Effector memory CD4-positive, alpha-beta T cell (primary cell): ENCODE results near the gene ZNF646.
A peak's percentile ranks its signal among the peaks of the same experiment; 100 is the strongest.

Experiments
- DNase-seq, 3 donors: peaks; one replicate each; pipeline ENCODE4 v3.0.0-alpha.2; 2020
- H3K27ac ChIP-seq: 2 replicates; pipeline ENCODE4 v1.7.0; 2013; ENCODE audit warnings: mild to moderate bottlenecking, low read length, moderate library complexity; ENCODE audit not compliant: insufficient read depth, poor library complexity, severe bottlenecking
- H3K27me3 ChIP-seq: replicated peaks from 2 replicates; pipeline ENCODE4 v1.7.0; 2013; ENCODE audit warnings: mild to moderate bottlenecking, low read length; ENCODE audit not compliant: insufficient read depth, control insufficient read depth, poor library complexity, severe bottlenecking
- H3K36me3 ChIP-seq: 2 replicates; pipeline ENCODE4 v1.7.0; 2013; ENCODE audit warnings: mild to moderate bottlenecking, low read length, moderate library complexity; ENCODE audit not compliant: control insufficient read depth, insufficient read depth
- H3K4me1 ChIP-seq: 2 replicates; pipeline ENCODE4 v1.7.0; 2013; ENCODE audit warnings: low read length, mild to moderate bottlenecking; ENCODE audit not compliant: control insufficient read depth, insufficient read depth, poor library complexity, severe bottlenecking
- H3K4me3 ChIP-seq: 2 replicates; pipeline ENCODE4 v1.7.0; 2013; ENCODE audit warnings: low read length, low read depth, mild to moderate bottlenecking; ENCODE audit not compliant: insufficient read depth, poor library complexity, severe bottlenecking
- H3K9me3 ChIP-seq: 2 replicates; pipeline ENCODE4 v1.7.0; 2013; ENCODE audit warnings: mild to moderate bottlenecking, low read length, moderate library complexity; ENCODE audit not compliant: control insufficient read depth

The ZNF646 gene

GRCh38 chr16:31043352-31043751 lies 30.9 kb upstream of the ZNF646 start:
- no peak overlapping the region for H3K27ac ChIP-seq
- H3K4me3 ChIP-seq, result no peak overlapping the region
- DNase-seq, result no peak
- no peaks in the 10 kb centered on the region for H3K27me3 ChIP-seq
- H3K4me1 ChIP-seq, result no peaks in the 10 kb centered on the region
- peaks cover 31% of the 10 kb centered on the region for H3K36me3 ChIP-seq
- no peaks in the 10 kb centered on the region for H3K9me3 ChIP-seq

GRCh38 chr16:31043898-31044481 lies 30.2 kb upstream of the ZNF646 start:
- no peak overlapping the region for H3K4me3 ChIP-seq
- no peaks in the 10 kb centered on the region for H3K4me1 ChIP-seq
- peaks cover 24% of the 10 kb centered on the region for H3K36me3 ChIP-seq
- no peak for DNase-seq
- no peaks in the 10 kb centered on the region for H3K27me3 ChIP-seq
- no peak overlapping the region for H3K27ac ChIP-seq
- no peaks in the 10 kb centered on the region for H3K9me3 ChIP-seq

- no peaks in the 10 kb centered on the region for H3K36me3 ChIP-seq
- no peak for DNase-seq
- no peak overlapping the region for H3K27ac ChIP-seq
These were observed 23.8 kb upstream of the ZNF646 start for GRCh38 chr16:31050280-31051030.

GRCh38 chr16:31052114-31052513 lies 22.1 kb upstream of the ZNF646 start:
- Histone ChIP-seq H3K27ac (no peak overlapping the region), H3K4me1 (no peaks in the 10 kb centered on the region), H3K36me3 (no peaks in the 10 kb centered on the region), H3K4me3 (no peak overlapping the region), H3K27me3 (no peaks in the 10 kb centered on the region), H3K9me3 (no peaks in the 10 kb centered on the region)
- no peak for DNase-seq

More at GRCh38 chr16:31050280-31051030, 23.8 kb upstream of the ZNF646 start:
- H3K27me3 ChIP-seq, result no peaks in the 10 kb centered on the region
- no peak overlapping the region for H3K4me3 ChIP-seq
- H3K9me3 ChIP-seq, result no peaks in the 10 kb centered on the region
- H3K4me1 ChIP-seq, result no peaks in the 10 kb centered on the region

- H3K9me3 ChIP-seq, result no peaks in the 10 kb centered on the region
- no peak overlapping the region for H3K27ac ChIP-seq
- H3K4me3 ChIP-seq, result no peak overlapping the region
- DNase-seq, result no peak
- H3K4me1 ChIP-seq, result no peaks in the 10 kb centered on the region
- H3K36me3 ChIP-seq, result peaks cover under 1% of the 10 kb centered on the region
- H3K27me3 ChIP-seq, result no peaks in the 10 kb centered on the region
These were observed 18.6 kb upstream of the ZNF646 start for GRCh38 chr16:31055613-31056012.

- H3K36me3 ChIP-seq, result peaks cover 14% of the 10 kb centered on the region
- H3K9me3 ChIP-seq, result no peaks in the 10 kb centered on the region
- no peak for DNase-seq
- H3K4me3 ChIP-seq, result no peak overlapping the region
- no peak overlapping the region for H3K27ac ChIP-seq
- H3K4me1 ChIP-seq, result peaks cover 22% of the 10 kb centered on the region
- no peaks in the 10 kb centered on the region for H3K27me3 ChIP-seq
These were observed 13.0 kb upstream of the ZNF646 start for GRCh38 chr16:31061126-31061812.

GRCh38 chr16:31061813-31062440 lies 12.3 kb upstream of the ZNF646 start:
- Histone ChIP-seq H3K9me3 (no peaks in the 10 kb centered on the region), H3K4me3 (no peak overlapping the region), H3K27ac (no peak overlapping the region), H3K27me3 (no peaks in the 10 kb centered on the region), H3K4me1 (peaks cover 22% of the 10 kb centered on the region), H3K36me3 (peaks cover 14% of the 10 kb centered on the region)
- DNase-seq, result no peak

GRCh38 chr16:31063495-31063842 lies 10.8 kb upstream of the ZNF646 start:
- H3K4me1 ChIP-seq, result peaks cover 22% of the 10 kb centered on the region
- H3K9me3 ChIP-seq, result no peaks in the 10 kb centered on the region
- H3K4me3 ChIP-seq, result no peak overlapping the region
- no peak for DNase-seq
- peaks cover 14% of the 10 kb centered on the region for H3K36me3 ChIP-seq
- no peaks in the 10 kb centered on the region for H3K27me3 ChIP-seq
- H3K27ac ChIP-seq, result no peak overlapping the region

GRCh38 chr16:31063843-31064611 lies 10.2 kb upstream of the ZNF646 start:
- no peaks in the 10 kb centered on the region for H3K9me3 ChIP-seq
- DNase-seq, result peak in 1 of 3 donors; percentile 5
- H3K27ac ChIP-seq, result no peak overlapping the region
- H3K36me3 ChIP-seq, result peaks cover 14% of the 10 kb centered on the region
- H3K4me3 ChIP-seq, result peak overlapping the region; percentile 27
- H3K4me1 ChIP-seq, result peaks cover 22% of the 10 kb centered on the region
- no peaks in the 10 kb centered on the region for H3K27me3 ChIP-seq
